ENCODE measurements around the gene CCDC183. TPM values are rescaled to one million over a fixed set of nuclear protein-coding genes. Genes with fewer than 3 reads are reported as not detected.

Gene CCDC183
- total and polyA plus RNA-seq, 10 of the 15 experiments (the other 5 are each of a cell fraction or from before 2014, with no cell fraction given): 0.04 to 1.2 (median 0.55) TPM; not detected in 5

- no peak for TF ChIP-seq RELB (IDR thresholded peaks at IDR 0.05; ENCODE audit: low read depth)
- TF ChIP-seq RBBP5 (conservative IDR thresholded peaks at IDR 0.05): no peak
- no peak for TF ChIP-seq STAT1 (conservative IDR thresholded peaks at IDR 0.05)
- TF ChIP-seq EP300 (IDR thresholded peaks at IDR 0.05; ENCODE audit: borderline replicate concordance in 1 of 2, control insufficient read depth in 1 of 2, low read depth in 2 of 2, low read length in 2 of 2): no peak
- no peak for TF ChIP-seq TBL1XR1 (IDR thresholded peaks at IDR 0.05; ENCODE audit: low read depth, low read length)
- 0 out of 2 replicates have a peak, but pooled peaks have one; percentile 31 for TF ChIP-seq GATAD2B (conservative IDR thresholded peaks at IDR 0.05; ENCODE audit: low read depth)
- peak; percentile 40; the same call in 1 of the 2 replicates for TF ChIP-seq YY1 (IDR thresholded peaks at IDR 0.05; ENCODE audit: low read depth, low read length)
- TF ChIP-seq NFXL1 (IDR thresholded peaks at IDR 0.05; ENCODE audit: borderline replicate concordance): no peak
- no peak for TF ChIP-seq ZNF622 (IDR thresholded peaks at IDR 0.05)
- TF ChIP-seq CEBPB (IDR thresholded peaks at IDR 0.05; ENCODE audit: borderline replicate concordance in 1 of 2, low read depth in 2 of 2, low read length in 2 of 2): no peak
- TF ChIP-seq CUX1 (IDR thresholded peaks at IDR 0.05; ENCODE audit: insufficient replicate concordance, low read depth, low read length): peak; percentile 90
- TF ChIP-seq DPF2 (IDR thresholded peaks at IDR 0.05): no peak
- TF ChIP-seq FOS (IDR thresholded peaks at IDR 0.05; ENCODE audit: borderline replicate concordance, extremely low read depth, insufficient read length): no peak
- no peak for TF ChIP-seq PAX8 (IDR thresholded peaks at IDR 0.05)
- TF ChIP-seq ZNF384 (IDR thresholded peaks at IDR 0.05; ENCODE audit: borderline replicate concordance, low read depth, low read length): no peak
- no peak for TF ChIP-seq HDAC2 (IDR thresholded peaks at IDR 0.05)
- TF ChIP-seq FOXK2 (IDR thresholded peaks at IDR 0.05): no peak
- no peak for TF ChIP-seq ZSCAN29 (IDR thresholded peaks at IDR 0.05)
- no peak for TF ChIP-seq MYB (IDR thresholded peaks at IDR 0.05; ENCODE audit: borderline replicate concordance, low read depth, low read length)
- TF ChIP-seq SREBF2 (IDR thresholded peaks at IDR 0.05; ENCODE audit: low read length): no peak
- TF ChIP-seq CBX3 (IDR thresholded peaks at IDR 0.05; ENCODE audit: borderline replicate concordance, low read depth): no peak
- no peak for TF ChIP-seq STAT3 (IDR thresholded peaks at IDR 0.05; ENCODE audit: low read depth, low read length)
- no peak for TF ChIP-seq IRF5 (IDR thresholded peaks at IDR 0.05; ENCODE audit: borderline replicate concordance)
- TF ChIP-seq EED (IDR thresholded peaks at IDR 0.05; ENCODE audit: low read depth): 0 out of 2 replicates have a peak, but pooled peaks have one; percentile 45
These were observed 8.3 kb upstream of the CCDC183 start (continued) for GRCh38 chr9:136787690-136788400.
